ENCODE results near the gene ZIC4.

The ZIC4 gene

DNA sequence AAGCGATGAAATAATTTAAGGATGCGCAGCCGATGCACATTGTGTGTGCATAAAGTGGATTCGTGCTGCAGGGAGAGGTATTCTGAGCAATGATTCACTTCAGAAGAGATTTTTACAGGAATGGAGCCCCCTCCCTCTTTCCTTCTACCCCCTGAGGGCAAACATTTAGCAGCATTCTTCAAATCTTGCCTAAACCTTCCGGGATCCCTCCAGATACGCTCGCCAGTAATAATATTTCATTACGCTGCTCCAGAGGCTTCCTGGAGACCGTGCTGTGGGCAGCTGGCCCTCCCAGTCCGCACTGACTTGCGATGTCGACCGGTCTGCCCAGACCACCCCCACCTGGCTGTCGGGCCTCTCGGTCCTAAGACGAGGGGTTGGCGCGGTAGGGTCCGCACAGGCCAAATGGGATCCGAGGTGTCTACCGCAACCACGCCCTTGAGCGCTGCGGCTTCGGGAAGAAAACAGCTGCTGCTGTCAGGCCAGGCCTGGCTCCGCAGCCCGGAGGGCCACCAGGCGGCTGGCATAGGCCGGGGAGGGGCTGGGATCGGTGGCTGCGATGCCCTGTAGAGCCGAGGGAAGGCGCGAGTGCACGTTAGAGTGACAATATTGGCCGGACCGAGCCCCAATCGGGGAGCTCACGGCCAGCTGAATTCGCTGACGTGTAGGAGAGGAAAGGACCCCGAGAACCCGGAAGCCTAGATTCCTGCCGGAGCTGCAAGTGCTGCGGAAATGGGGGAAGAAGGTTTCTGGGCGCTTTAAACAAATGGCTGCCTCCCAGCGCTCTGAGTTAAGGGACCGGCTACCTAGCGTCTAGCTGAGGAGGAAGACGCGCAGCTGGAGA lies 14.3 kb downstream of the ZIC4 start:
- in situ Hi-C loops (cut with HindIII; ENCODE audit: low sequenced_read_pairs): no loop called here

- in situ Hi-C loops (cut with HindIII; ENCODE audit: low sequenced_read_pairs): no loop called here
These were observed 15.5 kb downstream of the ZIC4 start for GRCh38 chr3:147390589-147391569.

- in situ Hi-C loops (cut with HindIII; ENCODE audit: low sequenced_read_pairs): no loop called here
These were observed 16.6 kb downstream of the ZIC4 start for GRCh38 chr3:147389717-147390116.

DNA sequence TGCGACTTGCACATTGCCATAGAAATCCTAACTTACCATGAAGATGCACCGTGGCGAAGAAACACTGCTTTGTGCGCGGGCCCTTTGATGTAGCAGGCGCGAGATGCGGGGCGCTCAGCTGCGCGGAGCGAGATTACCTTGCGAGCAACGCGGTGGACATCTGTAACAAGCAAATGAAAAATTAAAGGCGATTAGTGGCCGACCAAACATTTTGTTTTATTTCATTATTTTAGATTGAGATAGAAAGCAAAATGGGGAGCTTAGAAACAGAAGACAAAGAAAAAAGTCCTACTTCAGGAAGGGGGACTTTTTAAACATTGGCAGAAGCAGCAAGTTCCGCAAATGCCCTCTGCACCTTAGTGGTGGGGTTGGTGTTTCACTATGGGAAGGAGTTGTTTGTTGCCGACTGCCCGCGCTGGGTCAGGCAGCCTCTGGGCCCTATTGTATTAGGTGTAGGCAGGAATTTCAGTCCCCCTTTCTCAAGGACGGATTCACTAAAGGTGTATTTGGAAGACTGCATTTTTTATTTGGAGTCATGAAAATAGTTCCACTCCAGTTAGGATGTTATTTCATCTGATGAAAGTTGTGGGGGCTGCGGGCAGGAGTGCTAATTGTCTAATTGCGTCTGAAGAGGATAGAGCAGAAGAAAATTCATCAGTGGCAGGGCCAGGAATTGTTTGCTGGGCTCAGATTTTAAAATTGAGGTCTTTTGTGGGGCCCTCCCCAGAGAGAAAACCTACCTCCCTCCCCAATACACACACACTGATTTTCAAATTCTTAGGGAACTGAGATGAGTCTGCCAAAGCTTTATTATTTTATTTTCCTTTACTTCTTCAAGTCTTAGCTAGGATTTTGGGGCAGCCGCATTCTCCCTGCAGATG lies 17.4 kb downstream of the ZIC4 start:
- in situ Hi-C loops (cut with HindIII; ENCODE audit: low sequenced_read_pairs): no loop called here

DNA sequence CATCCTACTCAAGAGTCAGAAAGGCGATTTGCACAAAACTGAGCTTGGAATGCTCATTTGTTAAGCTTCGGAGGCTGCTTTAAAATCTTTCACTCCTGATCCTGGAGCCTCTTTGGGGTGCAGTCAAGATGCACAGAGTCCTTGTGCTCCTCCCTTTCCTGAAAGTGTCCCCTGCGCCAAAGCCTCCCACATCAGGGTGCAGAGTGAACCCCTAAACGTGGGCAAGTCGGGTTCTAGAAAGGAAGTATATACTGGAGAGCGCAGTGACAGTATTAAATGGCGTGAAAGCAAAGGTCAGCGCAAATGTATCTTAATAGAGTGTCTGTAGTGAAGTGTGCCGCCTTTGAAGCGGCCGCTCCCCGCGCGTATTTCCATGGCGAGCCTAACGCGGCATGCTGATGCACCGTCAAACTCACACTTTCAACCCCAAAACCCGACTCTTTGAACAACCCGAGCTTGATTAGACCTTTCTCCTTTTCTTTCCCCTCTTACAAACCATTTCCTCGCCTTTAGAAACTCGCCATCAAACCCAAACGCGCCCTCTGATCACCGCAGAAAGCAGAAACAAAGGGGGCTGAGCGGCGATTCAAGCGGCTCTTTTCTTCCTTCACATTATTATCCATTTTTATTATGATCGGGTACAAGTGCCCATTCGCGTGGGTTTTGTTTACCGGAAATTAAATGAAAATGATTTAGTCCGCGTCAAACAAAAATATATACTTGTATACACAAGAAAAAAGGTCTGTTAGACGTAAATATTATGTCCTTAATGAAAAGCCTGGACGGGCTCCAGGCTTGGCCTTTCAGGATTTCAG lies 18.3 kb downstream of the ZIC4 start:
- in situ Hi-C loops (cut with HindIII; ENCODE audit: low sequenced_read_pairs): no loop called here

DNA sequence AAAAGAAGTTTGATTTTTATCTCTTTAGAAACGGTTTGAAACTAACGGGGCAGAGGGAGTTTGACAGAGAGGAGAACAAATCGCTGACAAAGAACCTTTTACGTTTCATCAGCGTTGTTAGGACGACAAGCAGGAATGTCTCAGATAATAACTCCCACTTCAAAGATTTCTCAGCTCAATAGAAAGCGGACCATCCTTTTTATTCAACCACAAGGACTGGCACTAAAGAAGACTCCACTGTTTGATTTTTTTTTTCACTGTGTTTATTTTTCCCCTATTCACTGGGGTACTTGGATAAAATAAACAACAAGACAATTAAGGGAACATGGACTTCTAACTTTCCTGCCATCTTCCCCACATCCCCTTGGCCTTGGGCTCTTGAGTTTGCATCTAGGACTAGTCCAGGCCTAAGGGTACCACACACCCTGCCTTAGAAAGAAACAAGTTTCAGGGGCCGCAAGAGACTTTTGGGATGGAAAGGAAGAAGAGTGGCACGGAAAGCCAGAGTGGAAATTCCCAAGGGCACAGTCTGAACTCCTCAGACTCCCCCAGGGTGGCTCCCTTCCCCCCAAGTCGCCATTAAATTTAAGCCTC lies 19.0 kb downstream of the ZIC4 start:
- in situ Hi-C loops (cut with HindIII; ENCODE audit: low sequenced_read_pairs): no loop called here

GRCh38 chr3:147385059-147386012 lies 21.0 kb downstream of the ZIC4 start:
- in situ Hi-C loops (cut with HindIII; ENCODE audit: low sequenced_read_pairs): no loop called here

GRCh38 chr3:147384210-147385058 lies 21.9 kb downstream of the ZIC4 start:
- in situ Hi-C loops (cut with HindIII; ENCODE audit: low sequenced_read_pairs): no loop called here

DNA sequence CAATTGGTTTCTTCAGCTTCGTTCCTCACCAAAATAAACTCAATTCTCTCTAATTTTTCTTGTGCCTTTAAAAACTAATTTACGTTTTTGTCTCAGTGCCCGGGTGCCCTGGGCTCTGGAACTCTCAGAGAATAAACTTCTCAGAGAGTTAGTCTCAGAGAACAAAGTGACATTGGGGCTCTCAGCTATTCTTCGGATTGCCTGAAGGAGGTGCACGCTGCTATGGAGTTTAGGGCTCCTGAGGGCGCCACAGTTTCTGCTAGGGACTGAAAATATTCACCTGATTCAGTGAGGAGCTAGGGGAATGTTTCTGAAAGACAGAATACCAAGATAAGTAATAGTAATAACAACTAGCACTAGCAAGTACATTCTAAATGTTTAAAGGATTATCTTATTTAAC lies 22.7 kb downstream of the ZIC4 start:
- in situ Hi-C loops (cut with HindIII; ENCODE audit: low sequenced_read_pairs): no loop called here

GRCh38 chr3:147381596-147381995 lies 24.7 kb downstream of the ZIC4 start:
- in situ Hi-C loops (cut with HindIII; ENCODE audit: low sequenced_read_pairs): no loop called here

DNA sequence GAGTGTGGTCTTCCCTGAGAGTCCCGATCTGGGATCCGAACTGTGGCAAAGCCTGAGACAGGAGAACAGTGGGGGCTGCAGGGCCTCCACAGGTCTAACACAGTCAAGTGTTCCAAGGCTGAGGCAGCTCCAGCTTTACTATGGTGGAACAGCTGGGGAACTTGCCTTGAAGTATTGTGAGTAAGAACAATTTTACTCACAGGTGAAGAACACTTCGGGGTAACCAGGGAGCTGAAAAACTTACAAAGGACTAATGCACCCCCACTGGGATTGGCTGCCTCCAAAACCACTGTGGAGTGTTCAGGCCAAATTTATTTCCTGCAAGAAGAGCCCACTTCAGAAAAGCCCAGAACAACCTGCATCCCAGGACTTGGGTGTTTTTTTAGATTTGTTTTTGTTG lies 25.4 kb downstream of the ZIC4 start:
- in situ Hi-C loops (cut with HindIII; ENCODE audit: low sequenced_read_pairs): no loop called here

DNA sequence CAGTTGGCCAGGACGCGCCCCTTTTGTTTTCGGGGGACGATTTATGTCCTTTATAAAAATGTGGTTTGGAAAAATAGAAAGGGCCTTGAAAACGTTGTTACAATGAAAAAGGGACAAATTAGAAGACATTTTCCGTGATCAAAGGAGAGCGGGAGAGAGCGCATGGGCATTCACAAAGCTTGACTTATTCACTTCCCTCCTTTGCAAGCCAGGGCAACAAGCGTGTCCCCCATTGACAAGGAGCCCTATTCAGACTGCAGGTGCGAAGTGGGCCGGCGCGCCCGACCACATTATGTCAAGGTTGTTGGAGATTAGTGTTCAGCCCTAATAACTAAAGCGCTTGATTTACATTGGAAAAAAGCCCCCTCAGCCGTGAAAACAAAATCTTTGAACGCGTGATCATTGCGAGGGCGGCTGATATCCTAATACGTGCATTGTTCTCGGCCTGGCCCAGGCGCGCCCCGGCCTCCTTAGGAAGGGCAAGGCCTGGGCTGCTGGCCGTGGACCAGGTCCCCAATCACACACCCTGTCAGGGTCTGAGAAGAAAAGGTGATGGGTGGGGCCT lies 25.9 kb downstream of the ZIC4 start:
- in situ Hi-C loops (cut with HindIII; ENCODE audit: low sequenced_read_pairs): no loop called here

- in situ Hi-C loops (cut with HindIII; ENCODE audit: low sequenced_read_pairs): no loop called here
These were observed 26.7 kb downstream of the ZIC4 start for GRCh38 chr3:147379651-147380050.

DNA sequence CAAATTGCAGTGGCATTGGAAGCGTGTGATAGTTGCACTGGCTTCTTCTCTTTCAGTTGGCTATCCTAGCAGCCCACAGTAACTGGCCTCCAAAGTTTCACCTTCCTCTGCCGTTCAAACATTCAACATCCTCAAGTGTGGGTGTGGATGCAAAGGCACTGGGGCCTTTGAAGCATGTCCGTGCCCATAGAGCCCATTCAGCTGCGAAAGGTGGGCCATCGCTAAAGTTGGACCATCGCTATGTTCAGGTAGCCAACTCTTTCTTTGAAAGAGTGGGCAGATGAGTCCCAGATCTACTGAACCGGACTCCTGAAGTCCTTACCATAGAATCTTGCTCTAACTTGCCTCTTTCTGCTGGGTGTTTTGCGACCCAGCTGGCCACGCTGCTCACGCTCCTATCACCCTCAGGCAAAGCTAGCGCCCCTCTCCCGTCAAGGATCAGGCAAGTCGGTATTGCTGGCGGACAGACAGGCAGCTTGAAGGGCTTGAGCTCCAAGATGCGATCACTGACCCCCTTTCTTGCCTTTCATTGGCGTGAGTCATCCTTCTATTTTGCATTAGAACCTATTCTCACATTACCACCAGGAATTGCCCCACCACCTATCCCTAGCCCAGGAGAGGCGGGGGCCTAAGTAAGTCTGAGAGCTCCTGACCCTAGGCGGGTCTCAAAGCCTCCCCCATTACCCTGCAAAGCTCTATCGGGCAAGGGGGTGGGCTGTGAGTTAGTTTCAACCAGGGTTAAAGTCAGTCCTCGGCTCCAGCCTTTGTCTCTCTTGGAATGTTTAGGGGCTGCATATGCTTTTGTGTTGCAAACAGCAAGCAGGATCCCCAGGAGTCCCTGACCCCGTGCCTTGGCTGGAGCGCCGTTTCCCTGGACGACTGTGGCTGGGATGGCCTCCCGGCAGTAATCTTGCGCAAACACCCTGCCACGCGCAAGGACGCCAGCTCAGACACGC lies 28.7 kb downstream of the ZIC4 start:
- in situ Hi-C loops (cut with HindIII; ENCODE audit: low sequenced_read_pairs): no loop called here

DNA sequence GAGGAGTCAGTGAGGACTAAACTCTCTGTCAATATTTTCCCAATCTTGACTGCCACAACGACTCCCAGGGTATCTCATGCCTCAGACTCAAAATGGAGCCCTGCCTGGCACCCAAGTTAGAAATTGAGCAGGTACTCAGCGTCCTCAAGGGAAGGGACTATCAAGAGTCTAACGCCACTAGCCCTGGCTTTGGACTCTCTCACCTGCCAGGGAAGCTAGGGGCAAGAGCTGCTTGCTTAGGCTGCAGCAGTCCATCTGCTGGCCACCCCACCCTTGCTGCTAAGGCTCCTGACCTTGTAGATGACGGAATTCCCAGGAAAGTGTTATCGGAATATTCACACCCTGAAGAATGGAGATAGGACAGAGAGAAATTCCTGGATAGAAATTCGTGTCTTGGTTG lies 33.0 kb downstream of the ZIC4 start:
- in situ Hi-C loops (cut with HindIII; ENCODE audit: low sequenced_read_pairs): no loop called here

DNA sequence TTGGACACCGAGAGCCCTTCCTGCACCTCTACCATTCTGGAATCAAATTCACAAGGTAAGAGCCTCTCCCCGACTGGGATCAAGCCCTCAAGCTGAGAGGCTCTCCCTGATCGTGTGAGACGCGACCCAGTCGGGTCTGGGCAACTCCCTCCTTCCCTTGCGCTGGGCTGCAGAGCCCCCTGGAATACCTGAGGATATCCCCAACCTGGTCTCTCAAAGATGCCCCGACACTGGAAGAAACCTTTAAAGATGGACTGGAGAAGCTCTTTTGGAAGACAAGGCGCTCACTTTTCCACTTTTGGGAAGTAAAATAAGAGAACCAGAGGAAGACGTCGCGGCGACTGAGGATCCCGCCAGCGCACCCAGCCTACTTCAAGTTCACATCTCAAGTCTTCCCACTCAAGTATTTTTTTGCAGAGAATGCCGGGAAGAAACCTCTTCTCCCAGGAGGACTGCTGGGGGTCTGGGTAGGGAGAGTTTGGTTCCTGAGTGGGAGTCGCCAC lies 33.8 kb downstream of the ZIC4 start:
- in situ Hi-C loops (cut with HindIII; ENCODE audit: low sequenced_read_pairs): no loop called here

Measured in DLD1 (cell line).